Neuronal stem cell (in vitro differentiated cells): ENCODE measurements around the gene FAXDC2. TPM values are rescaled to one million over a fixed set of nuclear protein-coding genes. Genes with fewer than 3 reads are reported as not detected.

Experiments
- DNase-seq: peaks from one replicate; pipeline ENCODE4 v3.0.0-alpha.2; 2013; ENCODE audit warnings: low spot score
- H2AFZ ChIP-seq: one replicate; pipeline ENCODE4 v1.6.1; 2013; ENCODE audit warnings: mild to moderate bottlenecking, low read length, inconsistent platforms
- H2AK5ac ChIP-seq: 2 replicates; pipeline ENCODE4 v1.6.1; 2013; ENCODE audit warnings: low read depth, mild to moderate bottlenecking, inconsistent platforms, low read length, moderate library complexity, mixed read lengths
- H2BK120ac ChIP-seq: 2 replicates; pipeline ENCODE4 v1.6.1; 2013; ENCODE audit warnings: low read depth, mild to moderate bottlenecking, inconsistent platforms, low read length, moderate library complexity, mixed read lengths
- H2BK12ac ChIP-seq: one replicate; pipeline ENCODE4 v1.6.1; 2013; ENCODE audit warnings: low read length, inconsistent platforms
- H2BK15ac ChIP-seq: 2 replicates; pipeline ENCODE4 v1.6.1; 2013; ENCODE audit warnings: mild to moderate bottlenecking, low read length, inconsistent platforms, mixed read lengths
- H2BK5ac ChIP-seq: one replicate; pipeline ENCODE4 v1.6.1; 2013; ENCODE audit warnings: inconsistent platforms, mild to moderate bottlenecking, low read length, moderate library complexity
- H3K14ac ChIP-seq: one replicate; pipeline ENCODE4 v1.6.1; 2013; ENCODE audit warnings: low read length, inconsistent platforms
- H3K18ac ChIP-seq: 2 replicates; pipeline ENCODE4 v1.6.1; 2013; ENCODE audit warnings: low read length, inconsistent platforms
- H3K23ac ChIP-seq: 2 replicates; pipeline ENCODE4 v1.6.1; 2013; ENCODE audit warnings: low read depth, mild to moderate bottlenecking, mixed read lengths, low read length, inconsistent platforms; ENCODE audit not compliant: poor library complexity
- H3K27ac ChIP-seq: replicated peaks from 3 replicates; pipeline ENCODE4 v1.5.1; 2013; ENCODE audit warnings: low read length, inconsistent platforms
- H3K27me3 ChIP-seq, 3 experiments: 2 replicates each; pipeline ENCODE4 v1.6.1; 2013; ENCODE audit warnings: low read length in 3 of 3, mild to moderate bottlenecking in 2 of 3, inconsistent platforms in 1 of 3, low read depth in 1 of 3, mixed read lengths in 1 of 3, moderate library complexity in 1 of 3; ENCODE audit not compliant: control insufficient read depth in 3 of 3, insufficient read depth in 3 of 3
- H3K36me3 ChIP-seq, 2 donors: replicated peaks in 1 of 2; 2 replicates each; pipeline ENCODE4 v1.6.1; 2013; ENCODE audit warnings: low read length in 2 of 2; ENCODE audit not compliant: control insufficient read depth in 2 of 2, insufficient read depth in 2 of 2
- H3K4ac ChIP-seq: 2 replicates; pipeline ENCODE4 v1.6.1; 2013; ENCODE audit warnings: inconsistent platforms, mild to moderate bottlenecking, low read length, moderate library complexity
- H3K4me1 ChIP-seq, 2 donors: 1 replicate in 1 of 2; 2 replicates in 1 of 2; pipeline ENCODE4 v1.6.1; 2013; ENCODE audit warnings: low read length in 2 of 2, low read depth in 1 of 2; ENCODE audit not compliant: control insufficient read depth in 2 of 2, insufficient read depth in 1 of 2
- H3K4me2 ChIP-seq: one replicate; pipeline ENCODE4 v1.6.1; 2013; ENCODE audit warnings: mild to moderate bottlenecking, low read length, inconsistent platforms; ENCODE audit not compliant: insufficient read depth, poor library complexity, severe bottlenecking
- H3K4me3 ChIP-seq, 2 donors: 2 replicates each; pipeline ENCODE4 v1.5.1; 2013; ENCODE audit warnings: low read length in 2 of 2, mild to moderate bottlenecking in 2 of 2, inconsistent platforms in 1 of 2, moderate library complexity in 1 of 2
- H3K79me1 ChIP-seq: one replicate; pipeline ENCODE4 v1.6.1; 2013; ENCODE audit warnings: low read depth, mild to moderate bottlenecking, inconsistent platforms, low read length, moderate library complexity
- H3K9ac ChIP-seq: one replicate; pipeline ENCODE4 v1.6.1; 2013; ENCODE audit warnings: mild to moderate bottlenecking, low read depth, low read length, inconsistent platforms; ENCODE audit not compliant: poor library complexity
- H3K9me3 ChIP-seq, 2 donors: replicated peaks in 1 of 2; 2 replicates each; pipeline versions ENCODE3 to v1.6.1; 2013; ENCODE audit warnings: low read length in 2 of 2, mild to moderate bottlenecking in 2 of 2, inconsistent platforms in 1 of 2, low read depth in 1 of 2, mixed read lengths in 1 of 2, moderate library complexity in 1 of 2; ENCODE audit not compliant: control insufficient read depth in 2 of 2, insufficient read depth in 1 of 2
- H4K8ac ChIP-seq: one replicate; pipeline ENCODE4 v1.6.1; 2013; ENCODE audit warnings: low read depth, mild to moderate bottlenecking, inconsistent platforms, low read length, moderate library complexity
- H4K91ac ChIP-seq: one replicate; pipeline ENCODE4 v1.6.1; 2013; ENCODE audit warnings: low read length, low read depth, mild to moderate bottlenecking, inconsistent platforms; ENCODE audit not compliant: poor library complexity
- WGBS, 2 donors: extraction: QIAGEN DNeasy Blood & Tissue Kit; methylation state at CpG; one replicate each; pipeline ENCODE4 v1.1.7; 2013; ENCODE audit warnings: missing lambda C conversion rate in 2 of 2, mixed read lengths in 1 of 2; ENCODE audit not compliant: insufficient read length in 2 of 2, insufficient replicate concordance in 1 of 2; ENCODE audit errors: extremely low coverage in 2 of 2; 5-methylcytosine and 5-hydroxymethylcytosine counted together
- small RNA-seq: library from polyadenylated mRNA; stranded (forward); fragments of <200 nt; extraction: miRNeasy Mini kit (QIAGEN cat#:217004); gene quantifications from one replicate; pipeline ENCODE3, GENCODE V24; 2013; ENCODE audit not compliant: insufficient read depth

FAXDC2 gene

DNA sequence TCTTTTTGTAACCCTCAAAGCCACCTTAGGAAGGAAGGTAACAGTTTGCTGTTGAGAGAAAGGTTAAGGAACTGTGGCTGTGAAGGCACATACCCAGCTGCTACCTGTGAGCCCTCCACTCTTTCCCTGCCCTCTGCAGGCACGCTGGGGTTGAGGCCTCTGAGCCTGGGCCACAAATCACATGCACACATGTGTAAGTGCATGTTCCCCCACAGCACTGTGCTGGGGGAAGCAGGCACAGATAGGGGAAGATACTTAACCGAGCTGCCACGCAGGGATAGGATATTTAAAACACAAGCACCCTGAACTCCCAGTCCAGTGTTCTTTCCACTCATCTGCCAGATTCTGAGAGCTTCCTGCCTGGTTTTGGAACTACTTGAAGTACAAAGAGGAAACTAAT is 77.1 kb downstream of the FAXDC2 start:
- no peak overlapping the region for H2BK12ac ChIP-seq
- H3K4me1 ChIP-seq = peaks cover 11 to 32% of the 10 kb centered on the region in 2 donors
- peak overlapping the region; percentile 51 for H3K23ac ChIP-seq
- H3K27me3 ChIP-seq = no peaks in the 10 kb centered on the region
- H3K36me3 ChIP-seq = peaks cover 0 to 27% of the 10 kb centered on the region in 2 donors
- H3K4me2 ChIP-seq = no peak overlapping the region
- H3K9me3 ChIP-seq = no peaks in the 10 kb centered on the region
- no peak overlapping the region for H3K9ac ChIP-seq
- no peak overlapping the region for H2BK120ac ChIP-seq
- H3K18ac ChIP-seq = no peak overlapping the region
- H4K91ac ChIP-seq = no peak overlapping the region
- no peak overlapping the region for H2AK5ac ChIP-seq
- WGBS, 2 donors = no CpG with 5 or more reads among the region's 3 CpGs
- H3K27ac ChIP-seq = no peak overlapping the region
- H3K4me3 ChIP-seq = no peak overlapping the region
- no peak overlapping the region for H4K8ac ChIP-seq
- H2BK5ac ChIP-seq = no peak overlapping the region
- no peak overlapping the region for H3K14ac ChIP-seq
- no peak for DNase-seq
- H2BK15ac ChIP-seq = no peak overlapping the region
- H3K4ac ChIP-seq = no peak overlapping the region
- H2AFZ ChIP-seq = no peak overlapping the region
- H3K79me1 ChIP-seq = peaks cover 6% of the 10 kb centered on the region

DNA sequence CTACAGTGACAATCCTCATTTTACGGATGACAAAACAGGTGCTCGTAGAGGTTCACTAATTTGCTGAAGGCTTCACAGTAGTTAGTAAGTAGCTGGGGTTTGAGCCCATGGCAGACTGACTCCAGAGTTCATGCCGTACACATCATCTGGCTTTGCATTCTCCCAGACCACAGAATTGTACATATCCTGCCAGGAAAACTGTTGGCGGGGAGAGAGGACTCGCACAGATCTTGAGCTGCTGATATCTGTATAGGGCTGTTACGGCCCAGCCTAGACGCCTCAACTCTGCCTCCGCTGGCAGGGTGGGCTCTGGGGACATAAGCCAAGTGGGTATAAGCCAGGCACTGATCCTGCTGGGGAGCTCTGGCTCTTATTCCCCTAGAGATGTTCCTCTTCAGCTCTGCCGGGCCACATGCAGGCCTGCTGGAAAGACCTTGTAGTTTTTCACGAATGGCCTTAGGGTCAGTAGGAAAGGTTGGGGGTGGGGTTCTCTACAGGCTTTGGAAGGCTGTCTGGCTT is 79.0 kb downstream of the FAXDC2 start:
- peak overlapping the region; percentile 37 for H3K4me2 ChIP-seq
- H3K27ac ChIP-seq = peak overlapping the region; percentile 28
- no peak overlapping the region for H2AFZ ChIP-seq
- peaks cover 0 to 21% of the 10 kb centered on the region in 2 donors for H3K36me3 ChIP-seq
- WGBS, 2 donors = no CpG with 5 or more reads among the region's 10 CpGs
- no peak overlapping the region for H2BK12ac ChIP-seq
- H3K4me1 ChIP-seq = peaks cover 11 to 32% of the 10 kb centered on the region in 2 donors
- no peak overlapping the region for H3K9ac ChIP-seq
- no peak overlapping the region for H2BK15ac ChIP-seq
- no peak overlapping the region for H3K4me3 ChIP-seq
- H3K18ac ChIP-seq = peak overlapping the region; percentile 68
- H4K8ac ChIP-seq = no peak overlapping the region
- H2BK5ac ChIP-seq = no peak overlapping the region
- H3K23ac ChIP-seq = no peak overlapping the region
- no peak overlapping the region for H3K4ac ChIP-seq
- H3K27me3 ChIP-seq = no peaks in the 10 kb centered on the region
- H3K14ac ChIP-seq = no peak overlapping the region
- H3K79me1 ChIP-seq = peaks cover 6% of the 10 kb centered on the region
- peak; percentile 24 for DNase-seq
- H4K91ac ChIP-seq = no peak overlapping the region
- H3K9me3 ChIP-seq = no peaks in the 10 kb centered on the region
- no peak overlapping the region for H2BK120ac ChIP-seq
- no peak overlapping the region for H2AK5ac ChIP-seq

DNA sequence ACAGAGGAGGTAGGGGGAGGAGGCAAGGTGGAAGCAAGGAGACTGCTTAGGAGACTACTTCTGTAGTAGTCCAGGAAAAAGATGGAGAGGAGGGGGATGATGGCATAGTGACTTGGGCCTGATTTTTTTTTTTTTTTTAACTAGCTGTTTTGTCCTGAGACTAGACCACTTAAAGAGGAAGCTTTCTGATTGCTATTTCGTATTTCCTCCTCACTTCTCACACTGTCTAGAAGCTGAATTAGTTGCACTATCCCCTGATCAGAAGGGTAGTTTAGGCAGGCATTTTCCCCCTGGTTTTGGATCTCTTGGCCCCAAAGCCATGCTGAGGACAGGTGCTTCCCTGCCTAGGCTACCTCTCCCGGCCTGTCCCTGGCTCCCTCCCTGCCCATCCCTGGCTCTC is 80.3 kb downstream of the FAXDC2 start:
- Histone ChIP-seq H3K27ac (no peak overlapping the region), H3K23ac (no peak overlapping the region), H2BK120ac (no peak overlapping the region), H3K27me3 (no peaks in the 10 kb centered on the region), H4K91ac (no peak overlapping the region), H3K9ac (peak overlapping the region; percentile 18), H2BK5ac (no peak overlapping the region), H4K8ac (no peak overlapping the region), H3K4me2 (no peak overlapping the region), H3K9me3 (no peaks in the 10 kb centered on the region), H2AK5ac (no peak overlapping the region), H3K4me1 (peaks cover 11 to 27% of the 10 kb centered on the region in 2 donors), H3K18ac (no peak overlapping the region), H3K79me1 (peaks cover 6% of the 10 kb centered on the region), H3K14ac (peak overlapping the region; percentile 59), H3K36me3 (peaks cover 0 to 15% of the 10 kb centered on the region in 2 donors), H2BK12ac (no peak overlapping the region), H3K4ac (no peak overlapping the region), H2AFZ (no peak overlapping the region), H3K4me3 (no peak overlapping the region), H2BK15ac (no peak overlapping the region)
- no CpG with 5 or more reads among the region's 2 CpGs for WGBS, 2 donors
- DNase-seq = no peak

Small RNAs within 50 kb of the gene (small RNA-seq; reads per million reads assigned to genes)
- not detected for gene MIR378H
